ENCODE measurements around the gene SPIRE1.
"Not testable (repeated sequence)": the region's sequence is repeated elsewhere in the genome, so short reads cannot be mapped to it uniquely, and the experiment has no call there.

SPIRE1 gene

DNA sequence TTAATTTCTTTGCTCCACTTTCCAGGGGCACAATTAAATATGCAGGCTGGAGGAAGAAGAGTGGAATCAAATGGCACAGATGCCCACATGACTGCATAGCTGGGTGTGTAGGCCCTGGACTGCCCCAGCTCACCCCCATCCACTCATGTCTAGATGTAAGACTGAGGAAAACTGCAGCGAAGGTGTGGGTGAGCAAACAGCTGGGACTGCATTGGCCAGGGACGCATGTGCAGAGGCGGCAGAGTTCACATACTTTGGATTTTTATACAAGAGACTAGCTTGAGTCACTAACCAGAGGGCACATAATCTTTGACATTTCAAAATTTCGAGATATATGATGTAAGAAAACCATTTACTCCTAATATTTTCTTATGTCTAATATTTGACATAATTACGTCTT lies 60.1 kb downstream of the SPIRE1 start:
- DNase-seq: no peak

DNA sequence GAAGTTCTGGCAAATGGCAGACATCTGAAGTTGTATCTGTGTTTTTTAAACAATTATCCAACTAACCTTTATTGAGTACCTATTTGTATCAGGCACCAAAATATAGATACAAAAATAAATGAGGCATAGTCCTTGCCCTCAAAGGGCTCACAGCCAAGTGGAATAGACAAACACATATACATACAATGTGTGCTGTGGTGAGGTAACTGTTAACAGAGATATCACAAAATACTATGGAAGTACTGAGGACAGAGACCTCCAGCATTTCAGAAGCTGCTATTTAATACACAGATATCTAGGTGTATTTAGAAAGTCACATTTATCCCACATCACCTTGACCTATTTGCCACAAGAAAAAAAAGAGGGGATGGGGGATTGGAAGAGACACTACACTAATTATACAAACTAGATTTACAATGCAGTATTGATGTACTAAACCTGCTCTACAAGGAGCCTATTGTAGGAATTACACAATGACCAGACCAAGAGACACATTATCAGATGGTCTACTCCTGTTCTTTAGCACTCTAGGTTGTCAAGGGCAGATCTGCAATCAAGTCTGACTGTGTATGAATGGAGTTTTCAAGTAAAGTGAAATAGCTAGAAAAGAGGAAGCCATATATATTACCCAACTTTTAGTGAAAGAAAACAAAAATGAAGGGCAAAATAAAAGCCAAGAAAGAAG lies 62.2 kb downstream of the SPIRE1 start:
- no peak for DNase-seq

DNA sequence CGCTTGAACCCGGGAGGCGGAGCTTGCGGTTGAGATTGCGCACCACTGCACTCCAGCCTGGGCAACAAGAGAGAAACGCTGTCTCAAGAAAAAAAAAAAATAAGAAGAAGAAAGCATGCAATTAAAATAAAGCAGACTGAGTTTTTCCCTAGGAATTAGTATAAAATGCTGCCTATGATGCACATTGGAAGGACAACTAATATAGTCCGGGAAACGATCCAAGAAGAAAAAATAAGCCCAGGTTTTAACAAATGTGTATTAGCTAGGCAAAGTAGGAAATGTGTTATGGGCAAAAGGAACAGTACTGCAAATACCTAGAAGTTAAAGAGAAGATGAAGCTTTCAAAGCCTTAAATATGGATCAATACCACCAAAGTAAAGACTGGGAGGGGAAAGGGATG lies 64.0 kb downstream of the SPIRE1 start:
- no peak for DNase-seq

DNA sequence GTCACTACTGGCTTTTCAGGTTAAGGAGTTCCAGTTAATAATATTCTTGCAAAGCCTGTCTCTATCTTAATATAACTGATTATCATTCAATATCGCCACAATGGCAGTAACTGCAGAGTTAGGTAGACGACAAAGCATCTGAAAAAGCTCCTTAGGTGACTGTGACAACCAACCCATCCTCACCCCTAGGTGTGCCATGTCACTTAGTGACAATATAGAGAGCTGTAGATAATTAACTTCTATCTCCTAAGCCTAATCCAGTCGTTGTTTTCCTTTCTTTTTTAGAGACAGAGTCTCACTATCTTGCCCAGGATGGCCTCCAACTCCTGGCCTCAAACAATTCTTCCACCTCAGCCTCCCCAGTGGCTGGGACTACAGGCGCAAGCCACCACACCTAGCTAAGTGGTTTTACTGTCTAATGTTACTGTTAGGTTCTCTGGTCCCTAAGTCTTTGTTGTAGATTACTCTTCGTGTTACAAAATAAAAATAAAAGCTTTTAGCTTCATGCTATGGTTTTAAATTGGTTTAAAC lies 65.2 kb downstream of the SPIRE1 start:
- DNase-seq: no peak

DNA sequence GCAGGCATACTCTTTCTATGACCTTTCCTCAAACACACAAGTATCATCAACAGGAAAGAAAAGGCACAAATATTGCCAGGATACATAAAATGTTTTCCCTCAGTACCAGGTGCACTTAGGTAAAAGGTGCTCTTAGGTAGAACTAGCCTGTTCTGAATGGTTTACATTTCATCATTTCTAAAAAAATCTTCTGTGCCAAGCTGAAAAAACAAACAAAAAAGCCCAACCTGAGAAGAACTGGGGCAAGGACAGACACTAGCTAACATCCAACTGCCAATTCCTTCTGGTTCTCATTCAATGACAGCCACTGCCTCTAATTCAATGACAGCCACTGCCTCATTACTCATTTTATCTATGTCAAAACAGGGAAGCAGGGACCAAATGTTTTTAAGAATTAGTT lies 68.5 kb downstream of the SPIRE1 start:
- no peak for DNase-seq

DNA sequence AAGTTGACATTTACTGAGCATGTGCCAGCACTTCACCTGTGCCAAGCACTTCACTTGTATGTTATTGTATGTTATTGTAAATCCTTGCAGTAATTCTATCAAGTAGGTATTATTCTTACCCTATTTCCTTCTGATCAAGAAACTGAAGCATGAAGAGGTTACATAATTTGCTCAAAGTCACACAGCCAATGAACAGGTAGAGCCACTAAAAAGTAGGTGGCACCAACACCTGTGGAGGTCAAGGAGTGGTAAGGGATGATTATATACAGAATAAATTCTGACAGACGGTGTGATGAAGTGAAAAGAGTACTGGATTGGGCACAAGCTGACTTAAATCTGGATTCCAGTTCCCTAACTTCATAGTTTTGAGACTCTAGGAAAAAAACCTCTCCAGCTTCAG lies 71.0 kb downstream of the SPIRE1 start:
- DNase-seq: no peak

DNA sequence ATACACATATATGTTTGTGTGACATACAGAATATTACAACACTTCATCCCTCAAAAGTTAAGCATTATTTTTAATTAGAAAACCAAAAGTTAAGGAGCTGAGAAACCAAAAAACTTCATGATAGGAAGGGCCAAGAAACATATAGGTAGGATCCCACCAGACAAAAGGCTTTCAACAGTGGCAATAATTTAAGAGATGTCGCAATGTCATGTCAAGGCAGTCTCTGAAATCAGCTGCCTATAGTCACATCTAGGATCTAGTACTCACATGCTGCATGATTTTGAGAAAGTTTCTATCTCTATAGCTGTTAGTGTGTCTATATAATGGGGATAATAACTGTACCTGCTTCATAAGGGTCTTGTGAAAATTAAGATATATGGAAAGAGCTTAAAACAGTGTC lies 72.7 kb downstream of the SPIRE1 start:
- no peak for DNase-seq

DNA sequence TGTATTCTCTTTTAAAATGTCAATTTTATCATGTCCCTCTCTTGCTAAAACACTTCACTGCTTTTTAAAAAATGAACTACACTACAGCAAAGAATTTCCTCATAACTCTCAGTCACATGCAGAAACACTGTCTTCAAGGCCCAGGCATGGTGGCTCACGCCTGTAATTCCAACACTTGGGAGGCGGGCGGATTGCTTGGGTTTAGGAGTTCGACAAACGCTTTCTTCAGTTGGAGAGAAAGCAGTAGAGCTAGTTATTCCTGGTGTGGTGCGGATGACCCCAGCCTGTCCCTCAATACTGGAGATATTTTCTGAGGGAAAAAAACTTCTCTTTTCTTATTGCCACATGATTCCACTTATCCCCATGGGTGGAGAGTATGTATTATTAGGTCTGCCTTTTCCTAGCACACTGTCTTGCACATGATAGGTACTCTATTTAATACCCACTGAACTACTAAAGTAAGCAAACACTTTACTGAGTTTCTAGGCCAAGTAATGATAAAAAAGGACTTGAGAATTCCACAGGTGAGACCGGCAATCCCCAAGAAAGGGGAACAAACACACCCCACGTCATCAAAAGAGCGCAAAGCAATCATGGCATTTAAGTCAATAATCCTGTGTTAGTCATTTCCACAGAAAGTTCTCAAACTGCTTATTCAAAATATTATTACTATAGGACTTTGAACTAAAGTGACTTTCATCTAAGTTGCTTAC lies 77.1 kb downstream of the SPIRE1 start:
- DNase-seq: no peak

DNA sequence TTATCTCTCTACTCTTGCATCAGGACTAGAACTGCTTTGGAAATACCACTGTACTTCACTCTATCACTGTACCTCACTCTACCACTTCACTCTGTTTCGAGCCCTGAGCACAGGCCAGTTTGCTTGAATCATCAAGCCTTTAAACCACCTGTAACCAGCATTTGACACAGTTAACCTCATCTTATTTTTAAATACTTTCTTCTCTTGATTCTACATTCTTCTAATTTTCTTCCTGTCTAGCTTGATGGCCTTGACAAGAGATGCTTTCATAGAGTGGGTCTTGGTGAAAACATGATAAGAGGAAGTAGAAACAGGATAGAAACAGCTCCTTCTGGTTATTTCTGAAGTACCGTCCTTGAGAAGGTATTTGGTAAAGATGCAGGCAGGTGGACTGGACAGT lies 78.1 kb downstream of the SPIRE1 start:
- DNase-seq: no peak

DNA sequence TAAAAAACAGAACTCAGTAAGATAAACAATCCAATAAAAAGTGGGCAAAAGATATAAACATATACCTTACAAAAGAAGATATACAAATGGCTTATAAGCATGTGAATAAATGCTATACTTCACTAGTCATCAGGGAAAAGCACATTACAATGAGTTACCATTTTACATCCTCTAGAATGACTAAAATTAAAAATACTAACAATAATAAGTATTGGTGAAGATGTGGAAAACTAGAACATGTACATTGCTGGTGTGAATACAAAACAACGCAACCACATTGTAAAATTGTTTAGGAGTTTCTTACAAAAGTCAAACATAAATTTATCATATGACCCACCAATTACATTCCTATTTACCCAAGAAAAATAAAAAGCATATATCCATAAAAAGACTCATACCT lies 80.1 kb downstream of the SPIRE1 start:
- no peak for DNase-seq

DNA sequence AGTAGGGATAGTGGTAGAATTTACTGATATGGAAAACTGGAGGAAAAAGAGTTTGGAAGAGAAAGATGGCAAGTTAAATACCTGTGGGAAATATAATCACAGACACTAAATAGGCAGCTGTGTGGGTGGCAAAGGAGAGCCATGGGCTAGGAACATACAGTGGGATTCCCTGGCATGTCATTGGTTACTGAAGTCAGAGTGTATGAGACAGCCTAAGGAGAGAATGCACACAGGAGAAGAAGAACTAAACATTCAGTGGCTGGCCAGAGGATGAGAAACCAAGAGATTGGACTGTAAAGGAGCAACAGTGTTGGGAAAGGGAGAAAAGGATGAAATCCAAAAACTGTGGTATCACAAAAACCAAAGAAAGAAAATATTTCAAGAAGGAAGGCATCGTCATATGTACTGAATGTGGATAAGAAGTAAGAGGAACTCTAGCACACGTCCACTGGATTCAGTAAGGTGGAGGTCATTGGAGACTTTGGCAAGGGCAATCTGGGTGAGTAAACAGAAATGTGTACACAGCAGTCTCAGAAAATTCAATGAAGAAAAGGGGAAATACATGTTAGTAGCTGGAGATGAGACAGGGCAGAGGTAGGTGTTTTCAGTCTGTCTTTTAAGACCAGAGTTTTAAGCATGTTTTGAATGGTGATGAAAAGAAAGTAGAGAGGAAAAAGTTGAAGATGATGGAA lies 83.3 kb downstream of the SPIRE1 start:
- DNase-seq: no peak

DNA sequence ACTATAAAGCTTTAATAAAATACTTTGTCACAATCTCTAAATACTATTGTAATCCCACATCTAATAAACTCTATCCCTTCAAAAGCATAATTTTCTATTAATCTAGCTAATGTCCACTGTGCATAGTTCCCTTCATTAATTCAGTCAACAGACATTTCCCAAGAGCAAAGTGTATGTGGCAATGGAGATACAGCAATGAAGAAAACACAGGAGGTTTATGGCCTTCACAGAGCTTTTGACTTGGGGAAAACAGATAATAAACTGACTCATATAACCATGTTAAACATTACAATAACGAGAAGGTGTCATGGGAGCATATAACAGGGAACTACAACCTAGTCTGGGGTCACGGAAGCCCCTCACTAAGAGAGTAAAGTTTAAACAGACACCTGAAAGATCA lies 86.3 kb downstream of the SPIRE1 start:
- DNase-seq: no peak

DNA sequence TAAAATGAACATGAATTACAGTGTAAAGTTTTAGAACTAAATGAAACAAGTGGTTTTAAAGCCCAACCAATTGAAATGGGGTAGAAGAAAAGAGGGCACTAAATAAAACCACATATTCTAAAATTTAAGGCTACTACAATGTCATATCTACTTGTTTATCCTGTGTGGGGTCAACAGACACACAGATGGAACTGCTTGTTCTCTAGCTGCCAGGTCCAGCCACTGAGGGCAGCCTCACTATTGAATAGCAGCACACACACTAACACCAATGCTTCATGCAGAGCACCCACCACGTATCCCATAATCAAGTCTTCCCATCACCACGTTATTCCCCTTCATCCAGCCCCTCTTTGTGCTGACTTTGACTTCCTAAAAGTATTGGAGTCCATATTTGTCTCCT lies 88.1 kb downstream of the SPIRE1 start:
- no peak for DNase-seq

DNA sequence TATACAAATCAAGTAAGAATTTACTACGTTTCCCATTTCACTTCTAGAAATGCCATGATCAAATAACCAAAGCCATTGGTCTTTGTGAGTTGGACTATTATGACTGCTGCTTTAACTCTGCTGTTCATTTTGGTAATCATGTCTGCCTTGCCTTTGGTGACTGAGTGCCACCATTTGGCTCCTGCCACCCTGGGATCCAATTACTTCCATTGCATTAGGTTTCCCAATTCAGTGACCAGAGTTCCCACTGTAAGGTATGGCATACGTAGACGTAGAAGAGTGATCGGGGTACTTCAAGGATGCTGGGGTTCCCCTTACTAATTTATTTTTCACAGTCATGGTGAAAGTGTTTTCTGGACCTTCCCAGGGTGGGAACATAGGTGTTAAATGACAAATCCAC lies 90.1 kb downstream of the SPIRE1 start:
- no peak for DNase-seq

DNA sequence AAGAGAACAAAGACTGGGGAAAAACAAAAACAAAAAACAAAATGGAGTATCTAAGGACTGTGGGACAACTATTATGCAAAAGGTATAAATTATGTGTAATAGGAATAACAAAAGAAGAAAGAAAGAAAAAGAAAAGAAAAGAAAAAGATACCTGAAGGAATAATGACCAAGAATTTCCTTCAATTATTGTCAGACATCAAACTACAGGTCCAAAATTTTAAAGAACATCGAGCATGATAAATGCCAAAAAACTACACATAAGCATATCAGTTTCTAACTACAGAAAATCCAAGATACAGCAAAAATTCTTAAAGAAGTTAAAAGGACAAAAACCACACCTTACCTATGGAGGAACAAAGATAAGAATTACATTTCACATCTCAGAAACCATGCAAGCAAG lies 93.0 kb downstream of the SPIRE1 start:
- DNase-seq: no peak

DNA sequence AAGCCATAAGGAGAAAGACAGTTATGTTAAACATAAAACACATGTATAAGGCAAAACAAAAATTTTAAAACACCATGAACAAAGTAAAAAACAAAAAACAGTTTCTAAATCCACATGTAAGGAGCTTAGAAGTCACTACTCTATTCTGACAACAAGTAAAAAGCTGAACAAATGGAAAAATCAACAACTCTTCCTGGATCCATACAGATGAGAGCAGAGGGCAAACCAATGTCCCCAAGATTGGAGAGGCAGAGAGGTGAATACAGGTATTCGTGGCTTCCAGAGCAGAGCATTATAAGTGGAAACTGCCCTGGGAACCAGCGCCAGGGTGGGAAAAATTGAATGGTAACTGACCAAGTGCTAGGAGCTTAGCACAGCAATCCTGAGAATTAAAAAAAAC lies 93.5 kb downstream of the SPIRE1 start:
- no peak for DNase-seq

DNA sequence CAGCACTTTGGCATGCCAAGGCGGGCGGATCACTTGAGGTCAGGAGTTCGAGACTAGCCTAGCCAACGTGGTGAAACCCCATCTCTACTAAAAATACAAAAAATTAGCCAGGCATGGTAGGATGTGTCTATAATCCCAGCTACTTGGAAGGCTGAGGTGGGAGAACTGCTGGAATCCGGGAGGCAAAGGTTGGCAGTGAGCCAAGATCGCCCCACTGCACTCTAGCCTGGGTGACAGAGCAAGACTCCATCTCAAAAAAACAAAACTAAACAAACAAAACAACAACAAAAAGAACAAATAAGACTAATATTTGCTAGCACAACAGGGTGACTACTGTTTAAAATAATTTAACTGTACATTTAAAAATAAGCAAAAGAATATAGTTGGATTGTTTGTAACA lies 97.3 kb downstream of the SPIRE1 start:
- DNase-seq: not testable (repeated sequence)

DNA sequence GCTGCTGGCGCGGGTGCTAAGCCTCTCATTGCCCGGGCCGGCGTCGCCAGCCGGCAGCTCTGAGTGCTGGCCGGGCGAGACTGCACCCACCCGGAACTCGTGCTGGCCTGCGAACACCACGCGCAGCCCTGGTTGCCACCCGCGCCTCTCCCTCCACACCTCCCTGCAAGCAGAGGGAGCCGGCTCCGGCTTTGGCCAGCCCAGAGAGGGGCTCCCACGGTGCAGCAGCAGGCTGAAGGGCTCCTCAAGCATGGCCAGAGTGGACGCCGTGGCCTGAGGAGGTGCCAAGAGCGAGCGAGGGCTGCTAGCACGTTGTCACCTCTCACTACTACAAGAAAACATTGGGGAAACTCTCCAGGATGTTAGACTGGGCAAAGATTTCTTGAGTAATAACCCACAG lies 98.6 kb downstream of the SPIRE1 start:
- no peak for DNase-seq

DNA sequence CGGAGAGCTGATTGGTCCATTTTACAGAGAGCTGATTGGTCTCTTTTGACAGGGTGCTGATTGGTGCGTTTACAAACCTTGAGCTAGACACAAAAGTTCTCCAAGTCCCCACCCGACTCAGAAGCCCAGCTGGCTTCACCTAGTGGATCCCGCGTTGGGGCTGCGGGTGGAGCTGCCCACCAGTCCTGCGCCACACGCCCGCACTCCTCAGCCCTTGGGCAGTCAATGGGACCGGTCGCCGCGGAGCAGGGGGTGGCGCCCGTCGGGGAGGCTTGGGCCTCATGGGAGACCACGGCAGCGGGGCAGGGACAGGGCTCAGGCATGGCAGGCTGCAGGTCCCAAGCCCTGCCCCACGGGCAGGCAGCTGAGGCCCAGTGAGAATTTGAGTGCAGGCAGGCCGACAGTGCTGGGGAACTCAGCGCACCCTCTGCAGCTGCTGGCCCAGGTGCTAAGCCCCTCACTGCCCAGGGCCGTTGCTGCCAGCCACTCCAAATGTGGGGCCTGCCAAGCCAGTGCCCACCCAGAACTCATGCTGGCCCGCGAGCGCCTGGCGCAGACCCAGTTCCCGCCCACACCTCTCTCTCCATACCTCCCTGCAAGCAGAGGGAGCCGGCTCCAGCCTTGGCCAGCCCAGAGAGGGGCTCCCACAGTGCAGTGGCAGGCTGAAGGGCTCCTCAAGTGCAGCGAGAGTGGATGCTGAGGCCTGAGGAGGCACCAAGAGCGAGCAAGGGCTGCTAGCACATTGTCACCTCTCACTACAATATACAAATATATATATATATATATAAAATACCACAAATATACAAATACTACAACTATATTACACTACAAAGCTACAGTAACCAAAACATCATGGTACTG lies 100.7 kb downstream of the SPIRE1 start:
- no peak for DNase-seq

DNA sequence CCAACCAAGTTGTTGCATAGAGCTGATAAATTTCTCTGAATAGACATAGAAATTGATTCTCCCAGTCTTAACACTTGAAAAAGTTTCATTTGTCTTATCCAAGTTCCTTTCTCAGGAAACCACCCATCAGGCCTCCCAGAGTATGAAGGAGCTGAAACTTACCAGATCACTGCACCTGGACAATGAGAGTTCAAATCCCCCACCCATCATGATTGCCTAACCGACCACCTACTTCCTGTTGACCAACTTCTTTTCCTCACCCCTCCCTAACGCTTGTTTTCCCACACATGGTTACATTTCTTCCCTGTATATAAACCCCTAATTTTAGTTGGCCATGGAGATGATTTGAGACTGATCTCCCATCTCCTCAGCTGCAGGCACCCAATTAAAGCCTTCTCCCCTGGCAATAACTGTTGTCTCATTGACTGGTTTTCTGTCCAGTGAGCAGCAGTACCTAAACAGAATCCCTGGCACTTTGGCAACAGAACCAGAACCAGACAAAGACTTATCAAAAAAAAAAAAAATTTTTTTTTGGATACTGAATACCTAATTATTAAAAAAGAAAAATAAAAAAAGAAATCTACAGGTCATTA lies 103.0 kb downstream of the SPIRE1 start:
- no peak for DNase-seq

DNA sequence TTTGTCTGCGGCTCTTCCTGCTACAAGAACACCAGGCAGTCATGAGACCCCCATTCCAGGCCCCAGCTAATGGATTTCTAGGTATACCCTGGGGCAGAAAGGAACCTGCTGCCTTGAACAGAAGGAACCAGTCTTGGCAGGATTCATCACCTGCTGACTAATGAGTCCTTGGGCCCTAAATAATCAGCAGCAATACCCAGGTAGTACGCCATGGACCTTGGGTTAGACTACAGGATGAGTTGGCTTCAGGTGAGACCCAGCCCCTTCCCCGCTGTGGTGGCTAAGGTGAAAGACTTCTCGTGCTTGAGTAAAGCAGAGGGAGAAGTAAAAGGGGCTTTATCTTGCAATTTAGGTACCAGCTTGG lies 105.0 kb downstream of the SPIRE1 start:
- DNase-seq: no peak

DNA sequence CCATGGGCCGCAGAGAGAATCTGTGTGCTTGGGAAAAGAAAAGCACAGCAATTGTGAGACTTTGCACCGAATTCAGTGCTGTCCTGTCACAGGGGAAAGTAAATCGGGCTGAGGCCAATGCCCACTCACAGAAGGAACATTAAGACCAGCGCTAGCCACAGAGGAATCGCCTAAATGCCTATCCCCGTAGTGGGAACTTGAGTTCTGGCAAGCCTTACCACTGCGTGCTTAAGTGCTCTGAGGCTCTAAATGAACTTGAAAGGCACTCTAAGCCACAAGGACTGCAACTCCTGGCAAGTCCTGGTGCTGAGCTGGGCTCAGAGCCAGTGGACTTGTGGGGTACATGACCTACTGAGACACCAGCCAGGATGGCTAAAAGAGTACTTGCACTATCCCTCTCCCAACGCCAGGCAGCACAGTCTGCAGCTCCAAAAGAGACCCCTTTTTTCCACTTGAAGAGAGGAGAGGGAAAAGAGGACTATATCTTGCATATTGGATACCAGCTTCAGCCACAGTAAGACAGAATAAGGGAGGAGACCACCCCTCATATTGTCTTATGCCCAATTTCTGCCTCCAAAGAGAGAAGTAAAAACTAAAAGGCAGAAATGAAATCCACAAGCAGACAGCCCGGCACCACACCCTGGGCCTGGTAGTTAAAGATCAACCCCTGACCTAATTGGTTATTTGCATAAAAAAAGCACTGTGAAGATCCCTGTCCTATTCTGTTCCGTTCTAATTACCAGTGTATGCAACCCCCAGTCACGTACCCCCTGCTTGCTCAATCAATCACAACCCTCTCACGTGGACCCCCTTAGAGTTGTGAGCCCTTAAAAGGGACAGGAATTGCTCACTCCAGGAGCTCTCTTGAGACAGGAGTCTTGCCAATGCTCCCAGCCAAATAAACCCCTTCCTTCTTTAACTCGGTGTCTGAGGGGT lies 105.7 kb downstream of the SPIRE1 start:
- DNase-seq: not testable (repeated sequence)
